K562 (cell line): ENCODE data around the gene DPF1. TPM values are rescaled to one million over a fixed set of nuclear protein-coding genes. Genes with fewer than 3 reads are reported as not detected.

Experiments used
- CBX8 ChIP-seq: fragments of 200-600 bp; sonication (generic); IDR thresholded peaks from 2 replicates; pipeline ENCODE4 v1.6.1; 2012; ENCODE audit warnings: borderline replicate concordance, mixed run types, low read depth, mild to moderate bottlenecking, moderate library complexity, mixed read lengths, low read length, control low read depth, inconsistent platforms; ENCODE audit not compliant: poor library complexity, severe bottlenecking; ENCODE audit errors: extremely low read depth
- EWSR1 ChIP-seq: fragments of 450-650 bp; IDR thresholded peaks from 2 replicates; pipeline ENCODE4 v1.6.1; 2018; ENCODE audit warnings: borderline replicate concordance, mild to moderate bottlenecking, low read depth, moderate library complexity; ENCODE audit not compliant: partially characterized antibody
- HNRNPLL ChIP-seq: fragments of 200-400 bp; formaldehyde crosslinking; IDR thresholded peaks from 2 replicates; pipeline ENCODE4 v1.6.1; 2017; ENCODE audit warnings: low read length, low read depth, mild to moderate bottlenecking; ENCODE audit not compliant: poor library complexity, severe bottlenecking
- KLF10 ChIP-seq: fragments of 250-450 bp; sonication (Bioruptor Pico); IDR thresholded peaks from 2 replicates; pipeline ENCODE4 v1.6.1; 2021; ENCODE audit warnings: matching md5 sums
- MAFK ChIP-seq: IDR thresholded peaks from 2 replicates; pipeline ENCODE4 v1.6.1; 2011; ENCODE audit warnings: low read length, improper control_type of control experiment
- MECOM ChIP-seq: fragments of 250-450 bp; sonication (Bioruptor Pico); IDR thresholded peaks from 2 replicates; pipeline ENCODE4 v1.8.0; 2022; ENCODE audit warnings: inconsistent platforms
- PPARD ChIP-seq: fragments of 250-450 bp; sonication (Bioruptor Pico); IDR thresholded peaks from 2 replicates; pipeline ENCODE4 v1.8.0; 2022; ENCODE audit warnings: inconsistent platforms, mild to moderate bottlenecking, moderate library complexity
- RFX5 ChIP-seq: IDR thresholded peaks from 2 replicates; pipeline ENCODE4 v1.6.1; 2011; ENCODE audit warnings: low read depth, mild to moderate bottlenecking, improper control_type of control experiment, low read length
- TCF7 ChIP-seq: sonication (generic); IDR thresholded peaks from 2 replicates; pipeline ENCODE4 v1.6.1; 2016; ENCODE audit warnings: antibody characterized with exemption, borderline replicate concordance
- TRIM25 ChIP-seq: fragments of 450-650 bp; IDR thresholded peaks from 2 replicates; pipeline ENCODE4 v1.7.0; 2016; ENCODE audit warnings: borderline replicate concordance
- WHSC1 ChIP-seq: IDR thresholded peaks from one replicate; pipeline ENCODE4 v1.6.1; 2012; ENCODE audit warnings: low read length, control low read depth, inconsistent platforms
- XRCC3 ChIP-seq: fragments of 450-650 bp; IDR thresholded peaks from 2 replicates; pipeline ENCODE4 v1.6.1; 2017; ENCODE audit warnings: mild to moderate bottlenecking, moderate library complexity
- ZFP36 ChIP-seq: fragments of 150-350 bp; IDR thresholded peaks from 2 replicates; pipeline ENCODE4 v1.6.1; 2018; ENCODE audit warnings: low read length, low read depth; ENCODE audit not compliant: partially characterized antibody
- ZNF408 ChIP-seq: fragments of 250-450 bp; sonication (Bioruptor Pico); IDR thresholded peaks from 2 replicates; pipeline ENCODE4 v1.4.0; 2020; ENCODE audit warnings: low read depth, mild to moderate bottlenecking, moderate library complexity
- polyA plus RNA-seq, 8 experiments: library from polyadenylated mRNA; depleted of rRNA in 4 of 8; stranded (reverse) in 5 of 8; unstranded in 3 of 8; fragments of >200 nt; fragmentation: Nextera tagmentation in 2 of 8; fragmentation: Illumina TruSeq in 1 of 8; extraction: Ambion mirVana in 2 of 8; extraction: Trizol in 1 of 8; gene quantifications; 2 replicates each; pipeline versions ENCODE4 v1.2.1 to v1.2.3, GENCODE V29; 2011 to 2014; ENCODE audit warnings: inconsistent platforms in 1 of 8, missing spikeins in 1 of 8
- total RNA-seq, 7 experiments: library from RNA; depleted of rRNA in 6 of 7; stranded (reverse); fragments of >200 nt in 6 of 7; fragmentation: Illumina TruSeq in 2 of 7; extraction: Trizol in 2 of 7; gene quantifications; 2 replicates each; pipeline versions ENCODE4 v1.2.1 to v1.2.3, GENCODE V29; 2011 to 2021; ENCODE audit warnings: low replicate concordance in 1 of 7
- TF ChIP-seq, protein P1 (sequence below): fragments of 250-450 bp; sonication (Bioruptor Pico); IDR thresholded peaks from 2 replicates; pipeline ENCODE4 v1.9.0; 2021; ENCODE audit warnings: mild to moderate bottlenecking, inconsistent platforms
- TF ChIP-seq, protein P2 (sequence below): sonication (generic); formaldehyde crosslinking; IDR thresholded peaks from 2 replicates; pipeline ENCODE4 v1.8.1; 2022; ENCODE audit warnings: missing genetic modification reagents
- TF ChIP-seq, protein P3 (sequence below): fragments of 250-450 bp; sonication (Bioruptor Pico); IDR thresholded peaks from 2 replicates; pipeline ENCODE4 v1.5.0; 2021; ENCODE audit warnings: mild to moderate bottlenecking, borderline replicate concordance
- TF ChIP-seq, protein P4 (sequence below): sonication (generic); formaldehyde crosslinking; IDR thresholded peaks from 2 replicates; pipeline ENCODE4 v1.8.0; 2023; ENCODE audit warnings: mild to moderate bottlenecking, missing genetic modification reagents

Gene DPF1
- total and polyA plus RNA-seq, 9 of the 15 experiments (the other 6 are each of a cell fraction or from before 2014, with no cell fraction given), result 0.10 to 5.7 (median 3.1) TPM

GRCh38 chr19:38216785-38217641 is 7.0 kb downstream of the DPF1 start (continued):
- TF ChIP-seq EWSR1 (no peak), KLF10 (CRISPR knock-in tag) (no peak), MECOM (no peak), MAFK (no peak), HNRNPLL (no peak), XRCC3 (no peak), PPARD (CRISPR knock-in tag) (no peak), TCF7 (no peak), WHSC1 (no peak), TRIM25 (no peak), CBX8 (no peak), RFX5 (no peak), ZFP36 (peak; percentile 26), ZNF408 (CRISPR knock-in tag) (no peak)
- TF ChIP-seq, protein P1, sequence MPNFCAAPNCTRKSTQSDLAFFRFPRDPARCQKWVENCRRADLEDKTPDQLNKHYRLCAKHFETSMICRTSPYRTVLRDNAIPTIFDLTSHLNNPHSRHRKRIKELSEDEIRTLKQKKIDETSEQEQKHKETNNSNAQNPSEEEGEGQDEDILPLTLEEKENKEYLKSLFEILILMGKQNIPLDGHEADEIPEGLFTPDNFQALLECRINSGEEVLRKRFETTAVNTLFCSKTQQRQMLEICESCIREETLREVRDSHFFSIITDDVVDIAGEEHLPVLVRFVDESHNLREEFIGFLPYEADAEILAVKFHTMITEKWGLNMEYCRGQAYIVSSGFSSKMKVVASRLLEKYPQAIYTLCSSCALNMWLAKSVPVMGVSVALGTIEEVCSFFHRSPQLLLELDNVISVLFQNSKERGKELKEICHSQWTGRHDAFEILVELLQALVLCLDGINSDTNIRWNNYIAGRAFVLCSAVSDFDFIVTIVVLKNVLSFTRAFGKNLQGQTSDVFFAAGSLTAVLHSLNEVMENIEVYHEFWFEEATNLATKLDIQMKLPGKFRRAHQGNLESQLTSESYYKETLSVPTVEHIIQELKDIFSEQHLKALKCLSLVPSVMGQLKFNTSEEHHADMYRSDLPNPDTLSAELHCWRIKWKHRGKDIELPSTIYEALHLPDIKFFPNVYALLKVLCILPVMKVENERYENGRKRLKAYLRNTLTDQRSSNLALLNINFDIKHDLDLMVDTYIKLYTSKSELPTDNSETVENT (CRISPR knock-in tag), result no peak
- TF ChIP-seq, protein P2, sequence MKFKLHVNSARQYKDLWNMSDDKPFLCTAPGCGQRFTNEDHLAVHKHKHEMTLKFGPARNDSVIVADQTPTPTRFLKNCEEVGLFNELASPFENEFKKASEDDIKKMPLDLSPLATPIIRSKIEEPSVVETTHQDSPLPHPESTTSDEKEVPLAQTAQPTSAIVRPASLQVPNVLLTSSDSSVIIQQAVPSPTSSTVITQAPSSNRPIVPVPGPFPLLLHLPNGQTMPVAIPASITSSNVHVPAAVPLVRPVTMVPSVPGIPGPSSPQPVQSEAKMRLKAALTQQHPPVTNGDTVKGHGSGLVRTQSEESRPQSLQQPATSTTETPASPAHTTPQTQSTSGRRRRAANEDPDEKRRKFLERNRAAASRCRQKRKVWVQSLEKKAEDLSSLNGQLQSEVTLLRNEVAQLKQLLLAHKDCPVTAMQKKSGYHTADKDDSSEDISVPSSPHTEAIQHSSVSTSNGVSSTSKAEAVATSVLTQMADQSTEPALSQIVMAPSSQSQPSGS, result no peak
- TF ChIP-seq, protein P3, sequence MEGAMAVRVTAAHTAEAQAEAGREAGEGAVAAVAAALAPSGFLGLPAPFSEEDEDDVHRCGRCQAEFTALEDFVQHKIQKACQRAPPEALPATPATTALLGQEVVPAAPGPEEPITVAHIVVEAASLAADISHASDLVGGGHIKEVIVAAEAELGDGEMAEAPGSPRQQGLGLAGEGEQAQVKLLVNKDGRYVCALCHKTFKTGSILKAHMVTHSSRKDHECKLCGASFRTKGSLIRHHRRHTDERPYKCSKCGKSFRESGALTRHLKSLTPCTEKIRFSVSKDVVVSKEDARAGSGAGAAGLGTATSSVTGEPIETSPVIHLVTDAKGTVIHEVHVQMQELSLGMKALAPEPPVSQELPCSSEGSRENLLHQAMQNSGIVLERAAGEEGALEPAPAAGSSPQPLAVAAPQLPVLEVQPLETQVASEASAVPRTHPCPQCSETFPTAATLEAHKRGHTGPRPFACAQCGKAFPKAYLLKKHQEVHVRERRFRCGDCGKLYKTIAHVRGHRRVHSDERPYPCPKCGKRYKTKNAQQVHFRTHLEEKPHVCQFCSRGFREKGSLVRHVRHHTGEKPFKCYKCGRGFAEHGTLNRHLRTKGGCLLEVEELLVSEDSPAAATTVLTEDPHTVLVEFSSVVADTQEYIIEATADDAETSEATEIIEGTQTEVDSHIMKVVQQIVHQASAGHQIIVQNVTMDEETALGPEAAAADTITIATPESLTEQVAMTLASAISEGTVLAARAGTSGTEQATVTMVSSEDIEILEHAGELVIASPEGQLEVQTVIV (CRISPR knock-in tag), result no peak
- TF ChIP-seq, protein P4, sequence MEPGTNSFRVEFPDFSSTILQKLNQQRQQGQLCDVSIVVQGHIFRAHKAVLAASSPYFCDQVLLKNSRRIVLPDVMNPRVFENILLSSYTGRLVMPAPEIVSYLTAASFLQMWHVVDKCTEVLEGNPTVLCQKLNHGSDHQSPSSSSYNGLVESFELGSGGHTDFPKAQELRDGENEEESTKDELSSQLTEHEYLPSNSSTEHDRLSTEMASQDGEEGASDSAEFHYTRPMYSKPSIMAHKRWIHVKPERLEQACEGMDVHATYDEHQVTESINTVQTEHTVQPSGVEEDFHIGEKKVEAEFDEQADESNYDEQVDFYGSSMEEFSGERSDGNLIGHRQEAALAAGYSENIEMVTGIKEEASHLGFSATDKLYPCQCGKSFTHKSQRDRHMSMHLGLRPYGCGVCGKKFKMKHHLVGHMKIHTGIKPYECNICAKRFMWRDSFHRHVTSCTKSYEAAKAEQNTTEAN, result no peak
